Measurements from ENCODE around the gene PHKA2. TPM values are rescaled to one million over a fixed set of nuclear protein-coding genes. Genes with fewer than 3 reads are reported as not detected.

PHKA2 gene
- total RNA-seq, 1 donor from 2014 or later: 72.2 TPM

- no peak overlapping the region for H3K4me3 Mint-ChIP-seq
- no peak overlapping the region for H3K27ac Mint-ChIP-seq
Observed at GRCh38 chrX:18949291-18949943, 34.5 kb downstream of the PHKA2 start.

GRCh38 chrX:18946611-18947010 lies 37.3 kb downstream of the PHKA2 start:
- peaks cover 30% of the 10 kb centered on the region for H3K9me3 Mint-ChIP-seq
- no peak overlapping the region for H3K27ac Mint-ChIP-seq
- H3K4me3 Mint-ChIP-seq: no peak overlapping the region
- peaks cover 21% of the 10 kb centered on the region for H3K4me1 Mint-ChIP-seq
- TF ChIP-seq, protein P1, sequence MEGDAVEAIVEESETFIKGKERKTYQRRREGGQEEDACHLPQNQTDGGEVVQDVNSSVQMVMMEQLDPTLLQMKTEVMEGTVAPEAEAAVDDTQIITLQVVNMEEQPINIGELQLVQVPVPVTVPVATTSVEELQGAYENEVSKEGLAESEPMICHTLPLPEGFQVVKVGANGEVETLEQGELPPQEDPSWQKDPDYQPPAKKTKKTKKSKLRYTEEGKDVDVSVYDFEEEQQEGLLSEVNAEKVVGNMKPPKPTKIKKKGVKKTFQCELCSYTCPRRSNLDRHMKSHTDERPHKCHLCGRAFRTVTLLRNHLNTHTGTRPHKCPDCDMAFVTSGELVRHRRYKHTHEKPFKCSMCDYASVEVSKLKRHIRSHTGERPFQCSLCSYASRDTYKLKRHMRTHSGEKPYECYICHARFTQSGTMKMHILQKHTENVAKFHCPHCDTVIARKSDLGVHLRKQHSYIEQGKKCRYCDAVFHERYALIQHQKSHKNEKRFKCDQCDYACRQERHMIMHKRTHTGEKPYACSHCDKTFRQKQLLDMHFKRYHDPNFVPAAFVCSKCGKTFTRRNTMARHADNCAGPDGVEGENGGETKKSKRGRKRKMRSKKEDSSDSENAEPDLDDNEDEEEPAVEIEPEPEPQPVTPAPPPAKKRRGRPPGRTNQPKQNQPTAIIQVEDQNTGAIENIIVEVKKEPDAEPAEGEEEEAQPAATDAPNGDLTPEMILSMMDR (IDR thresholded peaks at IDR 0.05; ENCODE audit: unreplicated experiment): no peak
- no peak for DNase-seq (ENCODE audit: low spot score in 2 of 2, unreplicated experiment in 2 of 2)
- H3K27me3 Mint-ChIP-seq (ENCODE audit: low read depth): no peaks in the 10 kb centered on the region
- peaks cover 43% of the 10 kb centered on the region for H3K36me3 Mint-ChIP-seq

More at GRCh38 chrX:18949291-18949943, 34.5 kb downstream of the PHKA2 start:
- H3K4me1 Mint-ChIP-seq: peaks cover 9% of the 10 kb centered on the region
- peaks cover 39% of the 10 kb centered on the region for H3K36me3 Mint-ChIP-seq
- TF ChIP-seq, protein P1 (IDR thresholded peaks at IDR 0.05; ENCODE audit: unreplicated experiment): no peak
- DNase-seq (ENCODE audit: low spot score in 2 of 2, unreplicated experiment in 2 of 2): no peak
- H3K9me3 Mint-ChIP-seq: peaks cover 23% of the 10 kb centered on the region
- H3K27me3 Mint-ChIP-seq (ENCODE audit: low read depth): no peaks in the 10 kb centered on the region

DNA sequence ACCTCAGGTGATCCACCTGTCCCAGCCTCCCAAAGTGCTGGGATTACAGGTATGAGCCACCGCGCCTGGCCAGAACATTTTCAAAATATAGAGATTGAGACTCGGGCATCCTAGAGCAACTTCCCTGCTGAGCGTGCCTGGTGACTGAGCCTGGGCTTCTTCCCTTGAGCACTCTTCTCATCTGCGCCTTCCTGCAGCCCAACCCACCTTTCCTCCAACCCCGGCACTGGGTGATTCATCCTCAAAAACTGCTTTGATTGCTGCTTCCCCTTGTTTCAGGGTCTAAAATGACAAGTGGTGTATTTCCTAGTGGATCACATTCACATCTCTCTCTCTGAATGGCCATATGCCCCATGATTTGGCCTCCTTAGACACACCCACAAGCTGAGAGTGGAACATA lies 37.8 kb downstream of the PHKA2 start:
- TF ChIP-seq, protein P1 (IDR thresholded peaks at IDR 0.05; ENCODE audit: unreplicated experiment): no peak
- Mint-ChIP-seq H3K27ac (no peak overlapping the region), H3K36me3 (peaks cover 43% of the 10 kb centered on the region), H3K9me3 (peaks cover 30% of the 10 kb centered on the region), H3K4me3 (no peak overlapping the region), H3K27me3 (ENCODE audit: low read depth) (no peaks in the 10 kb centered on the region), H3K4me1 (peaks cover 23% of the 10 kb centered on the region)
- no peak for DNase-seq (ENCODE audit: low spot score in 2 of 2, unreplicated experiment in 2 of 2)

DNA sequence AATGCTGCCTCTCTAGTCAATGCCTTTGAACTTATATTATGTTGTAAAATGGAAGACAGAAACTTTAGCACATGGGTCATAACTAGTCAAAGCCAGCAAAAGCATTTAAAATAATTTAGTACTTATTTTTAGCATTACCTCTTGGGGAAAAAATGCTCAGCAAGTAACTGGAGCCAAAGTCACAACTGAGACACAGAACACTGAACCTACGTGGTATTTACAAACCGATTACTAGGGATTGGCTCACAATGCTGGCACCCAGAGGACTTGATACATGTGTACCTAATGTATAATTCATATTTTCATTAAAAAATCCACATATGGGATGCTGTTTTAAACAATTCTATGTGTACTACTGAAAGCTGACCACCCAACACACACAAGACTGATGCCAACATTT lies 38.4 kb downstream of the PHKA2 start:
- TF ChIP-seq, protein P1 (IDR thresholded peaks at IDR 0.05; ENCODE audit: unreplicated experiment): no peak
- Mint-ChIP-seq H3K27me3 (ENCODE audit: low read depth) (no peaks in the 10 kb centered on the region), H3K4me1 (peaks cover 23% of the 10 kb centered on the region), H3K9me3 (peaks cover 29% of the 10 kb centered on the region), H3K36me3 (peaks cover 45% of the 10 kb centered on the region), H3K27ac (no peak overlapping the region), H3K4me3 (no peak overlapping the region)
- no peak for DNase-seq (ENCODE audit: low spot score in 2 of 2, unreplicated experiment in 2 of 2)

GRCh38 chrX:18944482-18944881 lies 39.4 kb downstream of the PHKA2 start:
- H3K4me3 Mint-ChIP-seq: no peak overlapping the region

More at GRCh38 chrX:18944482-18944881, 39.4 kb downstream of the PHKA2 start:
- peaks cover 29% of the 10 kb centered on the region for H3K9me3 Mint-ChIP-seq
- TF ChIP-seq, protein P1 (IDR thresholded peaks at IDR 0.05; ENCODE audit: unreplicated experiment): no peak
- H3K27me3 Mint-ChIP-seq (ENCODE audit: low read depth): no peaks in the 10 kb centered on the region
- peaks cover 39% of the 10 kb centered on the region for H3K36me3 Mint-ChIP-seq
- H3K4me1 Mint-ChIP-seq: peaks cover 28% of the 10 kb centered on the region
- peak overlapping the region; percentile 57 for H3K27ac Mint-ChIP-seq
- no peak for DNase-seq (ENCODE audit: low spot score in 2 of 2, unreplicated experiment in 2 of 2)
